BLaER1 treated with 17β-estradiol and CSF1 and Interleukin-3, amounts not matched to agents 10 nM and 100 nM (cell line): ENCODE data around the gene TRO.

Experiments
- H3K27ac ChIP-seq, 11 experiments: shearing (Covaris generic); formaldehyde crosslinking; 2 replicates each; pipeline ENCODE4 v1.8.1; 2022
- H3K27me3 ChIP-seq, 11 experiments: shearing (Covaris generic); formaldehyde crosslinking; 2 replicates each; pipeline ENCODE4 v1.8.1; 2022
- H3K36me3 ChIP-seq, 11 experiments: shearing (Covaris generic); formaldehyde crosslinking; 2 replicates each; pipeline ENCODE4 v1.8.1; 2022
- H3K4me1 ChIP-seq, 10 experiments: shearing (Covaris generic); formaldehyde crosslinking; 2 replicates each; pipeline ENCODE4 v1.8.1; 2022
- H3K4me2 ChIP-seq, 11 experiments: shearing (Covaris generic); formaldehyde crosslinking; 2 replicates each; pipeline ENCODE4 v1.8.1; 2022
- H3K4me3 ChIP-seq, 10 experiments: shearing (Covaris generic); formaldehyde crosslinking; 2 replicates each; pipeline ENCODE4 v1.8.1; 2022
- H3K9ac ChIP-seq, 11 experiments: shearing (Covaris generic); formaldehyde crosslinking; 2 replicates each; pipeline ENCODE4 v1.8.1; 2022
- H3K9me3 ChIP-seq, 11 experiments: shearing (Covaris generic); formaldehyde crosslinking; replicated peaks in 1 of 11; 2 replicates each; pipeline ENCODE4 v1.8.1; 2022
- H4K20me1 ChIP-seq, 11 experiments: shearing (Covaris generic); formaldehyde crosslinking; 2 replicates each; pipeline ENCODE4 v1.8.1; 2022
- Cebpa-rat ChIP-seq, 11 experiments: shearing (Covaris generic); IDR thresholded peaks; 2 replicates each; pipeline ENCODE4 v1.8.1; 2022

The TRO gene, protein sequence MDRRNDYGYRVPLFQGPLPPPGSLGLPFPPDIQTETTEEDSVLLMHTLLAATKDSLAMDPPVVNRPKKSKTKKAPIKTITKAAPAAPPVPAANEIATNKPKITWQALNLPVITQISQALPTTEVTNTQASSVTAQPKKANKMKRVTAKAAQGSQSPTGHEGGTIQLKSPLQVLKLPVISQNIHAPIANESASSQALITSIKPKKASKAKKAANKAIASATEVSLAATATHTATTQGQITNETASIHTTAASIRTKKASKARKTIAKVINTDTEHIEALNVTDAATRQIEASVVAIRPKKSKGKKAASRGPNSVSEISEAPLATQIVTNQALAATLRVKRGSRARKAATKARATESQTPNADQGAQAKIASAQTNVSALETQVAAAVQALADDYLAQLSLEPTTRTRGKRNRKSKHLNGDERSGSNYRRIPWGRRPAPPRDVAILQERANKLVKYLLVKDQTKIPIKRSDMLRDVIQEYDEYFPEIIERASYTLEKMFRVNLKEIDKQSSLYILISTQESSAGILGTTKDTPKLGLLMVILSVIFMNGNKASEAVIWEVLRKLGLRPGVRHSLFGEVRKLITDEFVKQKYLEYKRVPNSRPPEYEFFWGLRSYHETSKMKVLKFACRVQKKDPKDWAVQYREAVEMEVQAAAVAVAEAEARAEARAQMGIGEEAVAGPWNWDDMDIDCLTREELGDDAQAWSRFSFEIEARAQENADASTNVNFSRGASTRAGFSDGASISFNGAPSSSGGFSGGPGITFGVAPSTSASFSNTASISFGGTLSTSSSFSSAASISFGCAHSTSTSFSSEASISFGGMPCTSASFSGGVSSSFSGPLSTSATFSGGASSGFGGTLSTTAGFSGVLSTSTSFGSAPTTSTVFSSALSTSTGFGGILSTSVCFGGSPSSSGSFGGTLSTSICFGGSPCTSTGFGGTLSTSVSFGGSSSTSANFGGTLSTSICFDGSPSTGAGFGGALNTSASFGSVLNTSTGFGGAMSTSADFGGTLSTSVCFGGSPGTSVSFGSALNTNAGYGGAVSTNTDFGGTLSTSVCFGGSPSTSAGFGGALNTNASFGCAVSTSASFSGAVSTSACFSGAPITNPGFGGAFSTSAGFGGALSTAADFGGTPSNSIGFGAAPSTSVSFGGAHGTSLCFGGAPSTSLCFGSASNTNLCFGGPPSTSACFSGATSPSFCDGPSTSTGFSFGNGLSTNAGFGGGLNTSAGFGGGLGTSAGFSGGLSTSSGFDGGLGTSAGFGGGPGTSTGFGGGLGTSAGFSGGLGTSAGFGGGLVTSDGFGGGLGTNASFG (N-terminal part only)

DNA sequence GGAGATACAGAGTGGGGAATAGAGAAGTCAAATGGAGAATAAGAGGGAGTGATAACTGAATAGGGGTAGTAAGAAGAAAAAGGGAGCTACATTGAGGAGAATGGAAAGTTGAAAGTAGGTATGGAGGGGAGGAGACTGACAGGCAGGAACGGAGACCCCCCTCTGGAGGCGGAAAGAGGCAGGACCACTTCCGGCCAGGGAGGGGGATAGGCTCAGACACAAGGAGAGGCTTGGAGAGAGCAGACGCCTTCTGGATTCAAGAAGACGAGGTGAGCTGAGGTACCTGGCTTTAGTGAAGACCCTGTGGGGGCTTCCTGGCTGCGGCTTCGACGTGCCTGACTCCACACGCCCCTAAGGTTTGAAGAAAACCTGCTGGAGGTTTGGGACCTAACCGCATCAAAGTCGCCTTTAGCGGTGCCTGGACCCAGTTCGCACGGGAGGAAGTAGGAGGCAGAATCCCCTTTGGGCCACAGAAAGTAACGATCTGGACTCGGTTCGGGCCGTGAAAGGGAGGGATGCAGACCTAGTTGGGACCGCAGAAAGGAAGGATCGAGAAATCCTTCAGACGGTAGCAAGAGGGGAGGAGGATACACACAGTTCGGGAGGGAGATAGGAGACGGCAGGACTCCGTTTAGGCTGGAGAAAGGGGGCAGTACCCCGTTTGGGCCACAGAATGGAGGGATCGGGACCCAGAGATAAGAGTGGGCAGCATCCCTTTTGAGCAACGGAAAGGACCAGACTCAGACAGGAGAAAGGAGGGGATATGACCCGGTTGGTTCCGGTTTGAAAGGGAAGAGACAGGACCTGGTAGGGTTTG lies at the start of gene TRO:
TSS of gene TRO (plus strand) at position 215 of the 817 bp plus-strand sequence. CDS start 1,423 bp downstream, outside the sequence.
- H3K27me3 ChIP-seq: peaks cover 16 to 67% (median 57%) of the 10 kb centered on the region in 11 experiments
- H4K20me1 ChIP-seq: no peaks in the 10 kb centered on the region; a peak in 1 of 22 replicates
- no peak within 1 kb of the TSS for H3K4me2 ChIP-seq
- no peaks in the 10 kb centered on the region for H3K36me3 ChIP-seq
- no peaks in the 10 kb centered on the region for H3K4me1 ChIP-seq
- H3K9me3 ChIP-seq: peaks cover 8 to 21% (median 12%) of the 10 kb centered on the region in 11 experiments; a peak in 17 of 22 replicates
- no peak within 1 kb of the TSS for H3K4me3 ChIP-seq
- H3K27ac ChIP-seq: no peak within 1 kb of the TSS
- no peak within 1 kb of the TSS for H3K9ac ChIP-seq
- no peak for TF ChIP-seq Cebpa-rat (IDR thresholded peaks at IDR 0.05)

DNA sequence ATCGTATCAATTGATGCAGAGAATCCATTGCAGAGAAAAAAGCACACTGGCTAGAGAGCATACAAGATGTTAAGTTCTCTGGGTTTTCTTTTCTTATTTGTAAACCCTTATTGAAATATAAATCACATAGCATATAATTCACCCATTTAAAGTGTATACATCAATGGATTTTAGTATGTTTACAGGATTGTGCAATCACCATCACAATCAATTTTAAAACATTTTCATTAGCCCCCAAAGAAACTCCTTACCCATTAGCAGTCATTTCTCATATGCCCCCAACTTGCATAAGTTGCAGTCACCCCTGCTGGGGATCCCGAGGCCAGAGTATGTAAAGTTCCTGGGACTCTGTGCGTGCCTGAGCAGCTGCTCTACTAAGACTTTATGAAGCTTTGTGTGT lies 34.9 kb upstream of the TRO start:
- Histone ChIP-seq H3K27ac (no peak overlapping the region), H3K4me3 (no peak overlapping the region), H4K20me1 (no peaks in the 10 kb centered on the region), H3K4me2 (no peak overlapping the region), H3K9me3 (peaks cover 0 to 10% (median 0%) of the 10 kb centered on the region in 11 experiments; a peak in 4 of 22 replicates), H3K36me3 (no peaks in the 10 kb centered on the region), H3K4me1 (no peaks in the 10 kb centered on the region), H3K9ac (no peak overlapping the region), H3K27me3 (peaks cover 41 to 62% (median 51%) of the 10 kb centered on the region in 11 experiments)
- 0 out of 22 replicates have a peak, but pooled peaks of 2 of the 11 experiments have one; percentile 9 to 11 for TF ChIP-seq Cebpa-rat (IDR thresholded peaks at IDR 0.05)

DNA sequence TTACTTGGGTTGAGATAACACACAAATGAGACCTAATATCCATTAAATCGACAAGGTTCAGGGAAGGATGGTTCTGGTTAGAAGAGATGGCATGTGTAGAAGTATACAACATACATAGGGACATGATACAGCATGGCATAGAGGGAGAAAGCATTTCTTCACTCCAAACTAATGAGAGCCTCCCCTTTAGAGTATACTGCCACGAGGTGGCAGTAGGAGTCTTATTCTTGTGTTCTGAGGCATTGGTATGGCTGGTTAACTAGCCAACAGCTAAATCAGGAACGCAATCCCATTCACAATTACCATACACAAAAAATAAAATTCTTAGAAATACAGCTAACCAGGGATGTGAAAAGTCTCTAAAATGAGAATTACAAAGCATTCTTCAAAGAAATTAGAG lies 29.1 kb upstream of the TRO start:
- Histone ChIP-seq H4K20me1 (no peaks in the 10 kb centered on the region), H3K27ac (no peak overlapping the region), H3K4me2 (no peak overlapping the region), H3K36me3 (no peaks in the 10 kb centered on the region), H3K9ac (no peak overlapping the region), H3K27me3 (peaks cover 32 to 86% (median 66%) of the 10 kb centered on the region in 11 experiments), H3K4me3 (no peak overlapping the region), H3K4me1 (no peaks in the 10 kb centered on the region), H3K9me3 (peaks cover 5 to 41% (median 9%) of the 10 kb centered on the region in 11 experiments; a peak in 14 of 22 replicates)
- no peak for TF ChIP-seq Cebpa-rat (IDR thresholded peaks at IDR 0.05)

DNA sequence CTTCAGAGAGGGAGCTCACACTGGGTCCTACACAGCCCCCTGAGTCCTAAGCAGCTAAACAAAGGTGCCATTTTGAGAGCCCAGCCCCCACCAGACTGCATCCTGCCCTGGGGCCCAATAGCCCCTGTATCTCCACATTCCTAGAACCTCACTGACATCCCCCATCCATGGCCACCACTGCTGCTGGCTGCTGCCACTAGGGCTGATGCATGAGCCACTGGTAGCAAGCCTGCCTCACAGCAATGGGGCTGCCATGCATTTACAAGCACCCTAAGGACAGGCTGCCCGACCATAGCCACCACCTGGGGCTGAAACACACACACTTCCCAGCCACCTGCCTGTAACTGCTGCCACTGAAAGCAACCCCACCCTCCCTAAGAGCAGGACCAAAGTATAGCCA lies 26.5 kb upstream of the TRO start:
- H3K9me3 ChIP-seq: peaks cover 5 to 42% (median 9%) of the 10 kb centered on the region in 11 experiments; a peak in 14 of 22 replicates
- no peaks in the 10 kb centered on the region for H4K20me1 ChIP-seq
- no peak overlapping the region for H3K27ac ChIP-seq
- no peaks in the 10 kb centered on the region for H3K4me1 ChIP-seq
- H3K36me3 ChIP-seq: no peaks in the 10 kb centered on the region
- no peak for TF ChIP-seq Cebpa-rat (IDR thresholded peaks at IDR 0.05)
- H3K9ac ChIP-seq: no peak overlapping the region
- no peak overlapping the region for H3K4me3 ChIP-seq
- H3K27me3 ChIP-seq: peaks cover 18 to 82% (median 59%) of the 10 kb centered on the region in 11 experiments; a peak in 20 of 22 replicates
- no peak overlapping the region for H3K4me2 ChIP-seq

DNA sequence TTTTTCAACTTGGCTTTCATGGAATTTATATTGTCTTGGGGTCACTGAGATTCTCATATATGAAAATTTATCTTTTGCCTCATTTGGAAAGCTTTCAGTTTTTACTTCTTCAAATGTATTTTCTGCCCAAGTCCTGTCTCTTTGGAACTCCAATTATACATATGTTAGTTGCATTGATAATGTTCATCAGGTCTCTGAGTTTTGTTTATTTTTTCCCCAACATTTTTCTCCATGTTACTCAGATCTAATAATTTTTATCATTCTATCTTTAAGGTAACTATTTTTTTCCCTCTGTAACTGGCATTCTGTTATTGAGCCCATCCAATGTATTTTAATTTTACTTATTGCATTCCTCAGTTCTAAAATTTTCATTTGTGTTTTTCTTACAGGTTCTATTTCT lies 10.7 kb upstream of the TRO start:
- no peak overlapping the region for H3K4me2 ChIP-seq
- no peaks in the 10 kb centered on the region for H3K4me1 ChIP-seq
- H3K27ac ChIP-seq: no peak overlapping the region
- H3K9ac ChIP-seq: no peak overlapping the region
- no peaks in the 10 kb centered on the region for H4K20me1 ChIP-seq
- H3K4me3 ChIP-seq: no peak overlapping the region
- H3K36me3 ChIP-seq: no peaks in the 10 kb centered on the region
- H3K9me3 ChIP-seq: peaks cover 3 to 37% (median 13%) of the 10 kb centered on the region in 11 experiments; a peak in 12 of 22 replicates
- H3K27me3 ChIP-seq: peaks cover 0 to 15% (median 6%) of the 10 kb centered on the region in 11 experiments; a peak in 12 of 22 replicates
- TF ChIP-seq Cebpa-rat (IDR thresholded peaks at IDR 0.05): no peak

DNA sequence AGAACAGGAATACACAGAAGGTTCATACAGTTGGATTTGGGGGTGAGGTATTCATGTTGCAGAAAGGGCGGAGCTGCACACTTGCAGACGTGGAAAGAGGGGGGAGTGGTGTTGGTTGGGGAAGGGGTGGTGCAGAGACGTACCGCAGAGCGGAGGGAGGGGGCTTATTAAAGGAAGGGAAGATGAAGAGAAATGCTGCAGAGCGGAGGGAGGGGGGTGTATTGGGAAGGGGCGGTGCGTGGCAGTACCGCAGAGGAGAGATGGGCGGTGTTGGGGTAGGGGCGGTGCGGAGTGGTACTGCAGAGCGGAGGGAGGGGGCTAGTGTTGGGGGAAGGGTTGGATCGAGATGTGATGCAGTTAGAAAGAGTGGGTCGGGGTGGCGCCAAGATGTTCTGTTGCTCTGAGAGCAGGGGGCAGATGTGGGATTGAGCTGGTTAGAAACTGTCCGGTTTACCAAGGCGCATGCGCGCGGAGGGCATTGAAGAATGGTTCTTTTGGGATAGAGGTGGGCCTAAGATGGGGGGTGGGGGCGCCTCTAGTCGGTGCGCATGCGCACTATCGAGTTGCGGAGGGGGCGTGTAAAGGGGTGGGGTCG lies 900 bp downstream of the TRO start:
- no peaks in the 10 kb centered on the region for H3K36me3 ChIP-seq
- no peak overlapping the region for H3K9ac ChIP-seq
- no peaks in the 10 kb centered on the region; a peak in 1 of 20 replicates for H3K4me1 ChIP-seq
- no peak for TF ChIP-seq Cebpa-rat (IDR thresholded peaks at IDR 0.05)
- peaks cover 16 to 68% (median 61%) of the 10 kb centered on the region in 11 experiments for H3K27me3 ChIP-seq
- no peak overlapping the region for H3K27ac ChIP-seq
- no peak overlapping the region for H3K4me3 ChIP-seq
- H3K4me2 ChIP-seq: no peak overlapping the region
- H4K20me1 ChIP-seq: no peaks in the 10 kb centered on the region; a peak in 1 of 22 replicates
- peaks cover 8 to 18% (median 12%) of the 10 kb centered on the region in 11 experiments; a peak in 17 of 22 replicates for H3K9me3 ChIP-seq

DNA sequence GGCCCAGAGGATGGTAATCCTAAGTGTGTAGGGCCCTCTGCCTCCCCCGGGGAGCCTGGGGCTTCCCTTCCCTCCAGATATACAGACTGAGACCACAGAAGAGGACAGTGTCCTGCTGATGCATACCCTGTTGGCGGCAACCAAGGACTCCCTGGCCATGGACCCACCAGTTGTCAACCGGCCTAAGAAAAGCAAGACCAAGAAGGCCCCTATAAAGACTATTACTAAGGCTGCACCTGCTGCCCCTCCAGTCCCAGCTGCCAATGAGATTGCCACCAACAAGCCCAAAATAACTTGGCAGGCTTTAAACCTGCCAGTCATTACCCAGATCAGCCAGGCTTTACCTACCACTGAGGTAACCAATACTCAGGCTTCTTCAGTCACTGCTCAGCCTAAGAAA lies 1.9 kb downstream of the TRO start:
- no peak overlapping the region for H3K27ac ChIP-seq
- peaks cover 0 to 8% (median 0%) of the 10 kb centered on the region in 10 experiments; a peak in 1 of 20 replicates for H3K4me1 ChIP-seq
- H3K9ac ChIP-seq: no peak overlapping the region
- peaks cover 8 to 18% (median 12%) of the 10 kb centered on the region in 11 experiments; a peak in 16 of 22 replicates for H3K9me3 ChIP-seq
- H4K20me1 ChIP-seq: no peaks in the 10 kb centered on the region; a peak in 1 of 22 replicates
- H3K36me3 ChIP-seq: no peaks in the 10 kb centered on the region
- no peak overlapping the region for H3K4me3 ChIP-seq
- no peak for TF ChIP-seq Cebpa-rat (IDR thresholded peaks at IDR 0.05)
- no peak overlapping the region for H3K4me2 ChIP-seq
- H3K27me3 ChIP-seq: peaks cover 16 to 72% (median 59%) of the 10 kb centered on the region in 11 experiments
